NCI-H446 (cell line): ENCODE measurements around the gene FSTL1.

Experiments used
- DNase-seq, 2 experiments: peaks; one replicate each; lab custom pipeline; 2025; lab: John Stamatoyannopoulos, UW

FSTL1 gene

DNA sequence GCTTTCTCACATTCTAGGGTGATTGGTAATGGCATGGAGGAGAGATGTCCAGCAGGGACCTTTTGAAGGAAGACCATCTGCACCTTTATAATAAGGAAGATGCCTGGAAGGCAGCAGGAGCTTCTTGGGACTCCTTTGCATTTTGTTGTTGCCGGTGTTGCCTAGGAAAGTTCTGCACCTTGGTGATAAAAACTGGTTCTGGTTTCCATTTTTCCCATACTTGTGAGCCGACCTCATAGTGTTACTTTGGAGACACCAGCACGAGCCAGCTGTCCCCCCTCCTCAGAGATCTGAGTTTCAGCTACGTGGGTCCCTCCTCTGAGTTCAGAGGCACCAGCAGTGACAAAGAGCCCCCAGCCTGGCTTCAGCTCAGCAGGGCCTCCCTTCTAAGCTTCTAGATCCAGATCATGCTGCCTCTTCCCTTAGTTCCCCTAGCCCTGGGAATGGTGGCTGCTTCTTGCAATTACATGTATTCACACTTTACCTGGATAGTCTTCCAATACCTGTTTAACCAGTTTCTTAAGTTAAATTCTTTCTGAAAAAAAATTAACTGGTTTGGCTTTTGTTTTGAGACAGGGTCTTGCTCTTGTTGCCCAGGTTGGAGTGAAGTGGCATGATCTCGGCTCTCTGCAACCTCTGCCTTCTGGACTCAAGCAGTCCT, 18.0 kb upstream of the FSTL1 start:
- DNase-seq: no peak

DNA sequence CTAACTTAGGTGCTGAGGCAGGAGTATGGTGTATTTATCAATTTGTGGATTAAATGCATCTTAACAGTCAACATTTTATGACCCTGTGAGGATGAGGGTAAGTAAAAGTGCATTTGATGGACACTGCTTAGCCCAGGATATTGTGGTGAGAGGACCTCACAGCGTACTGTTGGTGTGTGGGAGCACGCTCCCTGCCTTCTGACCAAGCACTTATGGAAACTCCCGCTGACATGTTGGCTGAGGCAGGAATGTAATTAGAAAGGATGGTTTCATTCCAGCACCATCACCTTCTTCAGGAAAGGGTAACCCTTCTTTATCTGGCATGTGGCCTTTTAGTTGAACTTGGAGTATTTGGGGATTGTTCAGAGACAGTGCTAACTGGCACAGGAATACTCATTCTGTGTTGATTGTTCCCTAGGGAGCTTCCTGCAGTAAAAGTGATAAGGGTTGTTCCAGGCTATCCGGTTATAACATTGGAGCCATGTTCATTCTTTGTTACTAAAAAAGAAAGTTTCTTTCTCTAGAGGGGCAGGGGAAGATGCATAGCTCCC, 11.7 kb upstream of the FSTL1 start:
- DNase-seq: no peak

DNA sequence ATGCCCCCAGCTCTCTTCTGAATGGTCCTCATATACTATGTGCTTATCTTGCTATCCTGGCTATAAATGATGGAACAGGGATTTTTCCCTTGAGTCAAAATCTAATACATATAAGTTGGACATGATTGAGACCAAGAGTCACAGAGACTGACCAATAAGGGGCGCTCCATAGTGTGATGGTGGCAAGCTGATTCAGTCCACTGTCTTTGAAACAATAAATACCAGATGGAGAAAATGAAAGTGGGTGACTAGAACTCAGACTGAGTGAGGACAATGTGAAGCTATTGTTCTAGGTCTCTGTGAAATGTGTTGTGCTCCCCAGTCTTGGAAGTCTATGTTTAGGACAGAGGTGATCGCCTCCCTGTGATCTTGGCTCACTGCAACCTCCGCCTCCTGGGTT, 10.6 kb upstream of the FSTL1 start:
- no peak for DNase-seq

DNA sequence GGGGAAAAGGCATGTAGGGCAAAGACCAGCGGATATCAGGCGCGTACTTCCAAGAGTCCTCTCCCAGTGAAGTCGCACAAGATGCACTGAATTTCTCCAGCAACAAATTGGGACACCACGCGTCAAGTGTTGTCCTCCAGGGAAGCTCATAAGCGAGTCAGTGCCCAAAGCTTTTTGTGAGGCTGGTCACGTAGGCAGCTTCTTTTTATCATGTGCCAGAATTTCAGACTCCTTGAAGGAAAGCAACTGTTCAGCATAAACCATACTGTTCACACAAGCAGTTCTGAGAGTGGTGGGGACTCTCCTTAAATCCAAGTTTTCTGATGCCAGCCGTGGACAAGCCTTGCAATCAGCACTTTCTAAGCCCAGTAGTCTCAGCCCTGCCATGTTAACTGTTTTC, 10.1 kb upstream of the FSTL1 start:
- no peak for DNase-seq

DNA sequence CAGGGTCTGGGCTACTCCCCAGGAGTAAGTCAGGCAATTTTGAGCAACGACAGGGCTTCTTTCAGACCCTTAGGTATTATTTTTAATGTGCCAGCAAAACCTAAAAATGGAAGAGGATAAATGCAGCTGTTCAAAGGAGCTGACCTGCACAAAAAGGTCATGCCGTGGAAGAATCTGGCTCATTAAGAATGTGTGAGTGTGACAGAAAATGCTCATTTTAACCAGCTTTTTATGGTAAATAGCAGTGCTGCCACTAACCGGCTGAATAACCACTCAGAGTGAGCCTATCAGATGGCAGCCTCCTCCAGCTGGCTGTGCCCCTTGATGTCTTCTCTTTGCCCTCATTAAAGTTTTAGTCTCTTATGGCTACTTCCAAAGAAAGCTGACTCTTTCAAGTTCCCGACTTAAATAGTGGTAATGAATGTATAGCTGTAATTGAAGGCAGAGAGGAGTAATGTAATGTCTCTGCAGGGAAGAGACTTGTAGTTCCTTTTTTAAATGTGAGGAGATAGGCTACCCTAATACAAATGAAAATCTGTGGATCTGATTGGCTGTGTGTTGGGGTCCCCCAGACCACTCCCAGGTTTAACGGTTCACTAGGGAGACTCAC, 9.5 kb upstream of the FSTL1 start:
- no peak for DNase-seq

DNA sequence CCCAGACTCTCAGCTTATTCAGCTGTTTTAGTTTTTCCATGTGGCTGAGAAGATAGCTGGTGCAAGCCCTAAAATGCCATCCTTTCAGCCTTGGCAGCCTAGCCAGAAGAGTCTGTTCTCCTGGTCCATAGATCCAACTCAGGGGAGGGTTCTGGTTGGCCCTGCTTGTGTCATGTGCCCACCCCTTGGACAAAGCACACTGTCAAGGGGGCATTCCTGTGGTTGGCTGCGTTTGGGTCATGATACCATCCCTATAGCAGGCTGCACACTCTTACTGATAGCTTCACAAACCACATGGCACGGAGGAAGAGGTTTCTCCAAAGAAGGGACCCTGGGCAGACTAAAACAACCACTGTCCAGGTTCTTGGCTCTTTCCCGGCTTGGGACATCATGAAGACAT, 8.4 kb upstream of the FSTL1 start:
- no peak for DNase-seq

DNA sequence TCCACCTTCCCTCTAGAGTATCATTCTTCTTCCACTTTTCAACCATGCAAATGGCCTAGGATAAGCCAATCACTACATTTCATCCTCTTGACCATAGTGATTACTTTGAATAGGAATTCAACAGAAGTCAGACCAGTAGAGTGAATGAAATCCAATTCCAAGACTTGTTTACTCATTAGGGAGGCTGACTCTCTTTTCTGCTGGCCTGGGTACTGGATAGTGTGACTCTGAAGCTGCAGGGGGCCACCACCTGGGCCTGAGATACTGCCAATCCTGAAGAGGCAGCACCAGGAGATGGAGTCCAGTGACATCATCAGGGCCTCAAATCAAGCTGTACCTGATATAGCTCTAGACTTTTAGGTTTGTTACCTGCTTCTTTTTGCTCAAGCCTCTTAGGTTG, 7.0 kb upstream of the FSTL1 start:
- peak; percentile 34 to 76 for DNase-seq

DNA sequence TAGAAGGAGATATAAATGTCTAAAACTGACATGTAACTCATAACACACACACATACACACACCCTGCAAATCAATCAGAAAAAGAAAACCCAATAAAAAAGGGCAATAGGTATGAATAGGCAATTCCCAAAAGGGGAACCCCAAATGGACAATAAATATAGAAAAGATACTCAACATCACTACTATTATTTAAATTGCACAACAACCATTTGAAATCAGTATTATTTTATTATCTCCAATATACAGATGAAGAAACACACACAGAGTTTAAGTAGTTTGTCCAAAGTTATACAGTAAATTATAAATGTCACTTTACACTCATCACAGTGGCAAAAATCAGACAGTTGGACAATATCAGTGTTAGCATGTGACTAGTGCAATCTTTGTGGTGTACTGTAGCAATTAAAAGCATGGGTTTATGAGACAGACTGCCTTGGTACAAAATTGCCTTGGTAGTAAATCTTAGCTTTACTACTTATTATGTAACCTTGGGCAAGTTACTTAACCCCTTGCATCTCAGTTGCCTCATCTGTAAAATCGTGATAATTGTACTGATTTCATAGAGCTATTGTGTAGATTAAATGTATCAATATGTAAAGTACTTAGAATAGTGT, 3.4 kb upstream of the FSTL1 start:
- no peak for DNase-seq

DNA sequence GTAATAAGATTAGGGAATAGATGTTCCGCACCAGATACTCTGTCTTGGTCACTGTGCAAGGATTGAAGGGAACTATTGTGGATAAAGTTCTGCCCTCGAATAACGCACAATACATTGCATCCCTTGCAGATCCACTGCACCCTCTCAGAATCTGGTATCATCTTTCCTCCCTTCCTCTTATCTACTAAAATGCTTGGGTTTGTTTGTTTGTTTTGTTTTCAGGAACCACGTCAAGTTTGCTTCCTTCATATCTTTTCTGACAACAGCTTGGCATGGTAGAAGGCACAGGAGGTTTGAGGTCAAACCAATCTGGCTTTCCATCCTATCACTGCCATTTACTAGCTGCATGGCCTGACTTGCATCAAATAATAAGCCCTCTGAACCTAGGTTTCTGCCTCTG, 2.0 kb upstream of the FSTL1 start:
- no peak for DNase-seq

DNA sequence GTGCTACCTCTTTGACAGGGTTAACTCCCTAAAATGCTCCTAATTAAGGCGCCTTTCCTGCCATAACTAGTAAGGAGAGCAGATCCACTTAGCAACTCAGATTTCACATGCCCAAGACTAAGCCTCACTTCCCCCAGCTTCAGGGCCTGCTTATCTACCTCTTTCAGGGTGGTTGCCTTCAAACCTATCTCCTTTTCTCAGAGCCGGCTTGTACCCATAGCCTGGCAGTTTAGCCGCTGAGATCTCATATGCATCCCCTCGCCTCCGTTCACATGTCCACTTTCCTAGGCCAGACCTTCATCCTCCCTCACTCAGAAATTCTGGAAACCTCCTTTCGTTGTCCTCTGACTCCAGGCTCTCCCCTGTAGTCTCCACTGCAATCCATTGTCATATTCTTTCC, 1.0 kb upstream of the FSTL1 start:
- no peak for DNase-seq

DNA sequence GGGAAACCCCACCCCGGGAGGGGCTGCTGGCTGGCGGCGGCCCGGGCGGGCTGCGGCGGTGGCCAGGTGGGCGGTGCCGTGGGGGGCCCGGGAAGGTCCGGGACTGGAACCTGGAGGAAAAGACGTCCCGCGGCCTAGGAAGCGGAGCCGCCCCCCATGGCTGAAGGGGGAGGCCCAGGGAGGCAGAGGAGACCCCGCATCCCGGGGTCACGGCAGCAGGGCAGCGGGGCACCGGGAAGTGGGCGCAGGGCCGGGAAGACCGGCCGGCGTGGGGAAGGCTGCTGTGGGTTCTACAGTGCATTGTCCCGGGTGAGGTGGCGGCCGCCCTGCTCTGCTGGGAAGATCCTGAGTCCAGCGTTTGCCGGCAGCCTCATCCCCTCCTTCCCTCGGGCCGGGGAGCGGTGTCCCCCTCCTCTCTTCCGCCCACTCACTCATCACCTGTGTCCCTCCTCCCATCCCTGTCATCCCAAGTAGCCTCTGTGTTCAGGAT, 525 bp upstream of the FSTL1 start:
- no peak for DNase-seq

DNA sequence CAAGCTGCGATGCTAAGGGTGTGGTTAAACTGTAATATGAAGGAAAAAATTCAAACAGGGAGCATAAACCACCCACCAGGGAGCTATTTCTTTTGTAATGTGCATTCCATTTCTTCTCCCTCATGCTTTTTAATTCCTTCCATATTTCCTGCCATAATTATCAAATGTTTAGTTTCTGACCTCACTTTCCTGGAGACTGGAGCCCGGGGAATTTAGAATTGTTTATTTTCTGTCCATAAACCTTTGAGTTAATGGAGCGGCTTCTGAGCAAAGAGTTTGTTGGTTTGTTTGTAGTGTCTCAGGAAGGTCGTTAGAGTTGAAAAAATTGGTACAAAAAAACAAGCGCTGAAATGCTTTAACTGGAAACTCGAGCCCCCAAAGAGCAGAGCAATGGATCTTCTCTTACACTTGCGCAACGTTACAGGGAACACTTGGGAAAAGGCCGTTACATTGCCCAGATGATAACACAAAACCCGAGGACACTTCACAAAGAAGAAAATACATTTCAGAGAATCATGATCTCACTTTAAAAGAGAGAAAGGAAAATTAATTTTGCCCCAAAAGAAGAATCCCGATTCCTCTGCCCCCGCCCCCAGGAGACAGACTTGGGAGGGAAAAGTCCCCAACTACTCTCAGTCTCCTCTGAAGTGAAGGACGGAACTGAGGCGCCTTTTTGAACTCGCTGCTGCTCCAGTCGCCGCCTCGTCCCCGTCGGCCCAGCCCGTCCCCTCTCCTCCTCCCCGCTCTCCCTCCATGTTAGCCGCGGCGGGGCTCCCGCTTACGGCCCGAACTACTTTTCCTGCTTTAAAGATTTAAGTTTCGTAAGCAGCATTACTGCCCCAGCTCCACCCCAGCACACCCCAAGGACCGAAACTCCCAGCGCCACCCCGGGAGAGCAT, 842 bp downstream of the FSTL1 start:
- peak in 1 of 2 experiments; percentile 47 for DNase-seq

DNA sequence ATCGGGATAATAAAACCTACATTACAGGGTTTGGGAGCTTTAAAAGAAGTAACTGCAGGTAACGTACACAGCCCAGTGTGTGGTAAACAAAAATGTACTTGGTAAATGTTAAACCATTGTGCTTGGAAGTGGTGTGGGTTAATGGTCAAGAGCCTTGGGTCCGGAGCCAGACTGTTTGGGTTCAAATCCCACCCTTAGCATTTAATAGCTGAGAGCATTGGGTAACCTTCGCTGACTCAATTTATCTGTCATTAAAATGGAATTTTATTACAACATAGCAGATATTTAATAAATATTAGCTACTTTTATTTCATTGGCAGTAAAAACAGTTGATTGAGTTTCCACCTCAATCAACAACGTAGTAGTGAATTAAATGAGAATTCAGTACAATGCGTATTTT, 1.5 kb downstream of the FSTL1 start:
- no peak for DNase-seq

DNA sequence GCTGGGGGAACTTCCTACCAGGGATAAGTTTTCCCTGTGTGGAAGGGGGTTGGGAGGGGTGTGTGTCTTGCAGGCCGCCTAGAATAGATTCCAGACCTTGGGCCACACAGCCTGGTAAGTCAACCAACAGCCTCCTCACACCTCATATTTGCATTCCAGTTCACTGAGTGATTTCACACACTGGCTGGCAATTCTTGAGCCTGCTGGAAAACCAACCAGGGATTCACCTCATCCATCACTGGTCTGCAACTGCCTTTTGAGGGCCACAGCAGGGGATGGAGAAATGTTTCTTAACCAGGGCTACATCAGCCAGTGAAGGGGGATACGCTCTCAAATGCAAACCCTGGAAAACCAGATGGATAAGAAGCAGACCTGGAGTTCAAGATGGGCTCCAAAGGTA, 2.0 kb downstream of the FSTL1 start:
- peak in 1 of 2 experiments; percentile 48 for DNase-seq

DNA sequence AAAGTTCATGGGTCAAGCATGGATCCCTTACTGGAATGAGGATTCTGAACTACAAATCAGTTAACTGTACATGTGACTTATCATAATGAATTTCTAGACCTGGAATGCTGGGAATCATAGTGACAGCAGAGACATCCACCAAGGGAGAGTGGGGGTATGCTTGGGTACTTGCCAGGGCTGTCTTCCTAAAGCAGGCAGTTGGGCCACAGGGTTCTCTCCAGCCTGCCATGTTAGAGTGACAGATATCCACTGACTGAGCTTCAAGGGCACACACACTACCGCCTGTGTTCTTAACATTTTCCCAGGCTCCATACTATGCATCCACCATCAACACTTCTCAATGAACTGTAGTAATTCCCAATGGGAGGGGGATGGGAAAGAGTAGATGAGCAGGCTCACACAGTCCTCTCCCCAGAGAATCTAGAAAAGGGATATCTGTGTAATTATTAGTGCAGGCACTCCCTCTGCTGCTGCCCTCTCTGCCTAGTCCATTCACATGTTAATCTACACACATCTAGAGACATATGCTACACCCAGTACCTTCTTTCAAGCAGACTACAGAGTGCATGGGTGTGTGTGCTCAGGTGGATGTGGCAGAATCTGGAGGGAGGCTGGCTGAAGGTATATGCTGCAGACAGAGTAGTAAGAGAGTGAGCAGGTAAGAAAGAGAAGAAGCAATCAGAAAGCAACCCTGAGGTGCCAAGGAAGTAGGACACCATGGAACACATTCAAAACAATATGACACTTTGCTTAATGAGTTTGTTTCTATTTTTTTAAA, 3.7 kb downstream of the FSTL1 start:
- no peak for DNase-seq

DNA sequence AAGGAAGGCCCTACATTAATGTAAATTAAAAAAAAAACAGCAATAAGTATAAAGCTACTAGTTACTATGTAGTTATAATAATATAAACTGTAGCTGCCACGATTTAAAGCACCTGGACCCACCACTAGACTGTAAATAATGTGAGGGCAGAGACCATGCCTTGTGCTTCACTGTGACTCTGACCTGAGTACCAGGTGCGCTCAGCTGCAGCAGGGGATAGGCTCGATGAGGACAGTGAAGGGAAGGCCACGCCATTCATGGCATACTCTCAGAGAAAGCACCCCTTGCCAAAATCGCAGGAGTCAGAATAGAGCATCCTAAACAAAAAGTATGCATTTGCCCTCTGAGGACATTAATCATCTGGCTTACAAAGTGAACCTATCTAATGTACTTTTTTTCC, 5.1 kb downstream of the FSTL1 start:
- DNase-seq: no peak

DNA sequence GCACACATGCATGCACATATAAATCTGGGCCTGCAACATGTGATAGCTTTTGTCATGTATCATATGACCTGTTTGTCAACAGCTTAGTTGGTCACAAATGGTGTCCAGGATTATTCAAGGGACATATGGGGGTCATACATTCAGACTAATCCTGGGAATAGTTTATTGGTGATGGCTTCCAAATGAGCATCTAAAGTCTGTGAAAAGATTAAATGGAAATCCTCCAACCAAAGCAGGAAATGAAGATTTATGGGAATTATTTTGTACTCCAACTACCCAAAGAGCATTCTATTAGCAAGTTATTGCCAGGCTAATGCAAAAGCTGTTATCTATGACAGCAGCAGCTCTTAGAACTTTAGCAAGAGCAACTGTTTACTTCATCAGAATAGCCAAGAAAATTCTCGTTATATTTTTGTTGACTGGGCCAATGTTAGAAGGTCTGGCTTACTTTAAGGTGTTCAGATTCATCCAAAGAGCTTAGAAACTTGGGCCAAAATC, 7.1 kb downstream of the FSTL1 start:
- DNase-seq: peak in 1 of 2 experiments; percentile 38

DNA sequence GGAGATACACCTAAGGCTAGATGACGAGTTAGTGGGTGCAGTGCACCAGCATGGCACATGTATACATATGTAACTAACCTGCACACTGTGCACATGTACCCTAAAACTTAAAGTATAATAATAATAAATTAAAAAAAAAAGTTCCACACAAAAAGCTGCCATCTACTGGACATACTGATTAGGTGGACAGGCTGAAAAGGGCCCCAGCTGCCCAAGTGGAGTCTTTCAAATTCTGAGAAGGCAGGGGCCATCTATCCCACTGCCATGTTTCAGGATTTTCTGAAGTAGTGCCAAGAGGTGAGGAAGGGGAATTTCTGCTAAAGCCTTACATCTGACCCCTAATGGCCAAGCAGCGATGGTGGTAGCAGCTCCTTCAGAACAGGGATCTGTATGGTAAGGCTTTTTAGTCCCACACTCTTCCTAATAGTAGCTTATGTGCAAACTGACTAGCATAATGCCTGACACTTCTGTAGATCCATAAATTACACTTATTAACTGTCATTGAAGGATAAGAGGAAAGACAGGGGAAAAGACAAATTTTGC, 7.7 kb downstream of the FSTL1 start:
- no peak for DNase-seq

DNA sequence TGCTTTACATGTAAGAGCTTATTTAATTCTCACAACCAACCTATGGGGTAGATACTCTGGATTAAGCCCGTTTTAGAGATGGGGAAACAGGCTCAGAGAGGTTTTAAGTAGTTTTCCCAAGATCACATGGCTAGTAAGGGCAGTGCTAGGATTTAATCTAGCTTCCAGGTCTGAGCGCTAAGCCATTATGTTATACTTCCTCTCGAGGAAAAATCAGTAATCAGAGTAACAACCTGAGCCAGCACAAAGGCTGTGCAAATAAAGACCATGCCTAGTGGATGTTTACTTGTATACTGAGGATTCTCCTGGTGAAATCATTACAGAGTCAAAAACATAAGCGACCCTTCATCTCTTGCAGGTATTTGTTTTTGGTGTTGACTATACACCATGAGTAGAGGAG, 9.0 kb downstream of the FSTL1 start:
- no peak for DNase-seq

DNA sequence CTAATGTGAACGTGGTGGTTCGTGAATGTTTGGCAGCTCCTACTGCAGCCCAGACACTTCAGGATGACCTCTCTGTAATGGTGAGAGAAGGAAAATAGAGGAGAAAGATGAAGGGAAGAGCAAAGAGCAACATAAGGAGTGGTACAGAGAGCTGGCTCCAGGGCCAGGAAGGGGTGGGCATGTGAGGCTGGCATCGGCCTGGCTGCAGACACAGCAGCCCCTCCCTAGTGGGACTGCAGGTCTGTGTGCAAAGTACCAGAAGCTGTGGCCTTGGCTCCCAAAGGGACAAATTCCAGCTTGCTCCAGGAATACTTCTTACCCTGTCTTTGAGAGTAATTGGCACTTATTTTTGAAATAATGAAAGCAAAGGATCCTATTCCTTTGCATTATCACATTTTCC, 10.0 kb downstream of the FSTL1 start:
- no peak for DNase-seq
